ENCODE results near the gene MADCAM1. TPM values are rescaled to one million over a fixed set of nuclear protein-coding genes. Genes with fewer than 3 reads are reported as not detected.
"Not testable (repeated sequence)": the region's sequence is repeated elsewhere in the genome, so short reads cannot be mapped to it uniquely, and the experiment has no call there.

MADCAM1 gene
- polyA plus RNA-seq (2013), result 0.29 TPM

DNA sequence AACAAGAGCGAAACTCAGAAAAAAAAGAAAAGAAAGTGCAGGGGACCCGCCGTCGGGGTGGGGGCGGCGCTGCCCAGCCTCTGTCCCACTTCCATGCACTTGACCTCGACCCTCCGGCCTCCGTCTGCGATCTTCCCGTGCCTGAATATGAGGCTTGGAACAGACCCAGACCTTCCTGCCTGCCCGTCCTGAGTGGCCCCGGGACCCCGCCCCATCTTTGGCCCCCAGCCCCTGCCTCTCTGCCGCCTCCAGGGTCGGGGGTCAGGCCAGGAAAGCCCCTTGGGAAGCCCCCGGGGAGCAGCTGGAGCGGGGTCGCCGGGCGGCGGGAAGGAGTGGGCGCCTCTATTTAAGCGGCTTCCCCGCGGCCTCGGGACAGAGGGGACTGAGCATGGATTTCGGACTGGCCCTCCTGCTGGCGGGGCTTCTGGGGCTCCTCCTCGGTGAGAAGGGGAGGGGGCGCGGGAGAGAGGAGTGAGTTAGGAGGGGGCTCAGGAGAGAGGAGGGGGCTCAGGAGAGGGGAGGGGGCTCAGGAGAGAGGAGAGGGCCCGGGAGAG is at the start of gene MADCAM1:
Gene MADCAM1, plus strand, starts transcription at position 375 of the 554 bp plus-strand sequence. Its CDS starts 14 bp downstream, at position 389.
- no peaks in the 10 kb centered on the region for H3K36me3 ChIP-seq (ENCODE audit: control insufficient read depth in 4 of 4, insufficient read depth in 4 of 4, low read length in 3 of 4)
- ChIA-PET POLR2A (no interaction called here), CTCF (interaction anchor here (1.2 to 1.3 kb wide), 2 partner anchors 10 to 14 kb away, joined by 3 to 9 read pairs; no protein-coding TSS in a partner anchor)
- H3K4me1 ChIP-seq (ENCODE audit: control extremely low read depth in 1 of 4, control insufficient read depth in 4 of 4, insufficient read depth in 4 of 4, low read length in 3 of 4), result peaks cover 0 to 12% (median 5%) of the 10 kb centered on the region in 4 experiments
- DNase-seq, result no peak
- WGBS (ENCODE audit: insufficient coverage), result 19% methylated on average over 12 of the region's 33 CpGs
- peaks cover 0 to 57% (median 12%) of the 10 kb centered on the region in 5 experiments for H3K27me3 ChIP-seq (replicated peaks in 2 of 5; ENCODE audit: control insufficient read depth in 4 of 5, insufficient read depth in 5 of 5, low read length in 4 of 5)
- no peak within 1 kb of the TSS for H3K27ac ChIP-seq (ENCODE audit: insufficient read depth in 1 of 2, low read depth in 1 of 2, low read length in 2 of 2, poor library complexity in 1 of 2, severe bottlenecking in 2 of 2)
- no peak within 1 kb of the TSS for H3K4me3 ChIP-seq (ENCODE audit: control insufficient read depth in 1 of 7, extremely low read depth in 1 of 7, insufficient read depth in 4 of 7, low read depth in 2 of 7, low read length in 6 of 7)
- no peaks in the 10 kb centered on the region for H3K9me3 ChIP-seq (ENCODE audit: control extremely low read depth in 1 of 5, control insufficient read depth in 4 of 5, insufficient read depth in 2 of 5, low read depth in 1 of 5, low read length in 4 of 5)

DNA sequence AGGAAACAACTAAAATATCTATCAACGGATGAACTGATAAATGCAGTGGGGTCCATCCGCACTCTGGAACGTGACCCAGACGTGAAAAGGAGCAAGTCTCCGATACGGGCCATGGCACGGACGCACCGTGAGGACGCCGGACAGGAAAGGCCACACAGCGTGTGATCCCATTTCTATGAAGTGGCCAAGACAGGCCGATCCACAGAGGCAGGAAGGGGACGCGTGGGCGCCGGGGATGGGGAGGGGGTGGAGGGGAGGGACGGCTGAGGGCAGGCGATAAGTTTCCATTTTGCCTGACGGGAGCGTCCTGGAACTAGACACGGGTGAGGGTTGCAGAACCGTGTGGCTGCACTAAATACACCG is 49.2 kb upstream of the MADCAM1 start:
- Histone ChIP-seq H3K36me3 (ENCODE audit: control insufficient read depth in 4 of 4, insufficient read depth in 4 of 4, low read length in 3 of 4) (no peaks in the 10 kb centered on the region), H3K4me3 (ENCODE audit: control insufficient read depth in 1 of 7, extremely low read depth in 1 of 7, insufficient read depth in 4 of 7, low read depth in 2 of 7, low read length in 6 of 7) (no peak overlapping the region), H3K9me3 (ENCODE audit: control extremely low read depth in 1 of 5, control insufficient read depth in 4 of 5, insufficient read depth in 2 of 5, low read depth in 1 of 5, low read length in 4 of 5) (peaks cover 0 to 2% (median 0%) of the 10 kb centered on the region in 5 experiments), H3K4me1 (ENCODE audit: control extremely low read depth in 1 of 4, control insufficient read depth in 4 of 4, insufficient read depth in 4 of 4, low read length in 3 of 4) (no peaks in the 10 kb centered on the region), H3K27me3 (replicated peaks in 2 of 5; ENCODE audit: control insufficient read depth in 4 of 5, insufficient read depth in 5 of 5, low read length in 4 of 5) (peaks cover 0 to 23% (median 0%) of the 10 kb centered on the region in 5 experiments), H3K27ac (ENCODE audit: insufficient read depth in 1 of 2, low read depth in 1 of 2, low read length in 2 of 2, poor library complexity in 1 of 2, severe bottlenecking in 2 of 2) (no peak overlapping the region)
- POLR2A ChIA-PET, result no interaction called here
- DNase-seq, result no peak
- WGBS (ENCODE audit: insufficient coverage), result 86% methylated on average over 24 of the region's 24 CpGs
- CTCF ChIA-PET, result no interaction called here

DNA sequence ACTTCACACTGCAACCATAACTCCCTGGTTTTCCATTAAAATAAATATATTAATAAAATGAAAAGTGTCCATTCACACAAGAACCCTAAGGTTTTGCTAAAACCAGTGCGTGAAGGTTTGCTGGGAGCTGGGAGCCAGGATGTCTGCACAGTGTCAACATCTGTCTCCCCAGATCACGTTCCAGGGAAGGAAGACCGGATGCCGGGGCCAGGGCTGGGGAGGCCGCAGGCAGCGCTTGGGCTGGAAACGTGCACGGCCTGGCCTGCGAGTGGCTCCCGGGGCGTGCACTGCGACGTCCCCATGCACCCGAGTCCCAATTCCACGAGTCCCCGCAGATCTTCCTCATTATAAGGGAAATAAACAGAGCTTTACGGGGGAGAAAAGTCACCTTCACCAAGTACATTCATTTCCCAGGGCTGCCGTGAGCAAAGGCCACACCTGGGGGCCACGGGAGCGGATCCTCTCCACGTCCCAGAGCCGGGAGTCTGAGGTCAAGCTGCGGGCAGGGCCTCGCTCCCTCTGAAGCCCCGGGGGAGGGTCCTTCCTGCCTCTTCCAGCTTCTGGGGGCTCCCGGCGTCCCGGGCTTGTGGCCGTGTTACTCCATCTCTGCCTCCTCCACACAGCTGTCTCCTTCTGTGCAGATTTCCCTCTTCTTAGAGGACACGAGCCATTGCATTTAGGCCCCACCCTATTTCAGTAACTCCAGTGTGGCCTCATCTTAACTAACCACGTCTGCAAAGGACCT is 48.3 kb upstream of the MADCAM1 start:
- Histone ChIP-seq H3K27ac (ENCODE audit: insufficient read depth in 1 of 2, low read depth in 1 of 2, low read length in 2 of 2, poor library complexity in 1 of 2, severe bottlenecking in 2 of 2) (no peak overlapping the region), H3K4me1 (ENCODE audit: control extremely low read depth in 1 of 4, control insufficient read depth in 4 of 4, insufficient read depth in 4 of 4, low read length in 3 of 4) (no peaks in the 10 kb centered on the region), H3K4me3 (ENCODE audit: control insufficient read depth in 1 of 7, extremely low read depth in 1 of 7, insufficient read depth in 4 of 7, low read depth in 2 of 7, low read length in 6 of 7) (no peak overlapping the region), H3K9me3 (ENCODE audit: control extremely low read depth in 1 of 5, control insufficient read depth in 4 of 5, insufficient read depth in 2 of 5, low read depth in 1 of 5, low read length in 4 of 5) (peaks cover 0 to 2% (median 0%) of the 10 kb centered on the region in 5 experiments), H3K27me3 (replicated peaks in 2 of 5; ENCODE audit: control insufficient read depth in 4 of 5, insufficient read depth in 5 of 5, low read length in 4 of 5) (peaks cover 0 to 23% (median 0%) of the 10 kb centered on the region in 5 experiments), H3K36me3 (ENCODE audit: control insufficient read depth in 4 of 4, insufficient read depth in 4 of 4, low read length in 3 of 4) (no peaks in the 10 kb centered on the region)
- POLR2A ChIA-PET, result no interaction called here
- WGBS (ENCODE audit: insufficient coverage), result 73% methylated on average over 31 of the region's 31 CpGs
- DNase-seq, result no peak
- CTCF ChIA-PET, result no interaction called here

DNA sequence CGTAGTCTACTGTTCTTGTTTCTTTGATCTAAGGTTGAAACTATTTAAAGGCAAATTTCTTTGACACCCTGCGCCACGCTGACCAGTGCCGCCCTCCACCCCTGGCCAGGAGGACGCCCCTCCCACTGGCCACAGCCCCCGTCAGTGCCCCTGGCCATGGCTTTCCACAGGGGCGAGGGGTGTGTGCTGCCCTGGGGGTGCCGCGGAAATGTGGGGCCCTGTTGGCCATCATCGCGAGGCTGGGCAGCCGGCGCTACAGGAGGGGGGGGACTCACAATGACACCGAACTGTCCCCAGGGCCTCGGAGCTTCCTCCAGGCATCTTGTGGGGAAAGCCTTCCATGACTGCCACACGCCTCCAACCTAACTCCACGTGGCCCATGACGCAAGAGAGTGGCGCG is 46.4 kb upstream of the MADCAM1 start:
- Histone ChIP-seq H3K27me3 (replicated peaks in 2 of 5; ENCODE audit: control insufficient read depth in 4 of 5, insufficient read depth in 5 of 5, low read length in 4 of 5) (peaks cover 0 to 27% (median 0%) of the 10 kb centered on the region in 5 experiments), H3K4me3 (ENCODE audit: control insufficient read depth in 1 of 7, extremely low read depth in 1 of 7, insufficient read depth in 4 of 7, low read depth in 2 of 7, low read length in 6 of 7) (no peak overlapping the region), H3K27ac (ENCODE audit: insufficient read depth in 1 of 2, low read depth in 1 of 2, low read length in 2 of 2, poor library complexity in 1 of 2, severe bottlenecking in 2 of 2) (no peak overlapping the region), H3K36me3 (ENCODE audit: control insufficient read depth in 4 of 4, insufficient read depth in 4 of 4, low read length in 3 of 4) (no peaks in the 10 kb centered on the region), H3K9me3 (ENCODE audit: control extremely low read depth in 1 of 5, control insufficient read depth in 4 of 5, insufficient read depth in 2 of 5, low read depth in 1 of 5, low read length in 4 of 5) (peaks cover 0 to 2% (median 0%) of the 10 kb centered on the region in 5 experiments), H3K4me1 (ENCODE audit: control extremely low read depth in 1 of 4, control insufficient read depth in 4 of 4, insufficient read depth in 4 of 4, low read length in 3 of 4) (no peaks in the 10 kb centered on the region)
- ChIA-PET CTCF (no interaction called here), POLR2A (no interaction called here)
- WGBS (ENCODE audit: insufficient coverage), result 97% methylated on average over 15 of the region's 20 CpGs
- DNase-seq, result no peak

DNA sequence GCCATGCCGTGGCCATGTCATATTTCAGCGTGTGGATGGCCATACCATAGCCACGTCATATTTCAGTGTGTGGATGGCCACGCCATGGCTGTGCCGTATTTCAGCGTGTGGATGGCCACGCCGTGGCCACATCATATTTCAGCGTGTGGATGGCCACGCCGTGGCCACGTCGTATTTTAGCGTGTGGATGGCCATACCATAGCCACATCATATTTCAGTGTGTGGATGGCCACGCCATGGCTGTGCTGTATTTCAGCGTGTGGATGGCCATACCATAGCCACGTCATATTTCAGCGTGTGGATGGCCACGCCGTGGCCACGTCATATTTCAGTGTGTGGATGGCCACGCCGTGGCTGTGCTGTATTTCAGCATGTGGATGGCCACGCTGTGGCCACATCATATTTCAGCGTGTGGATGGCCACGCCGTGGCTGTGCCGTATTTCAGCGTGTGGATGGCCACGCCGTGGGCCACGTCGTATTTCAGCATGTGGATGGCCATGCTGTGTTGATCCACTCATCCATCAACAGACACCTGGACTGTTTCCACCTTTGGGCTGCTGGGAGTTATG is 45.3 kb upstream of the MADCAM1 start:
- H3K27ac ChIP-seq (ENCODE audit: insufficient read depth in 1 of 2, low read depth in 1 of 2, low read length in 2 of 2, poor library complexity in 1 of 2, severe bottlenecking in 2 of 2); H3K36me3 ChIP-seq (ENCODE audit: control insufficient read depth in 4 of 4, insufficient read depth in 4 of 4, low read length in 3 of 4); H3K4me1 ChIP-seq (ENCODE audit: control extremely low read depth in 1 of 4, control insufficient read depth in 4 of 4, insufficient read depth in 4 of 4, low read length in 3 of 4); POLR2A ChIA-PET; H3K9me3 ChIP-seq (ENCODE audit: control extremely low read depth in 1 of 5, control insufficient read depth in 4 of 5, insufficient read depth in 2 of 5, low read depth in 1 of 5, low read length in 4 of 5); CTCF ChIA-PET; H3K4me3 ChIP-seq (ENCODE audit: control insufficient read depth in 1 of 7, extremely low read depth in 1 of 7, insufficient read depth in 4 of 7, low read depth in 2 of 7, low read length in 6 of 7): not testable (repeated sequence)
- H3K27me3 ChIP-seq (replicated peaks in 2 of 5; ENCODE audit: control insufficient read depth in 4 of 5, insufficient read depth in 5 of 5, low read length in 4 of 5), result peaks cover 0 to 26% (median 0%) of the 10 kb centered on the region in 5 experiments
- WGBS (ENCODE audit: insufficient coverage), result 98% methylated on average over 27 of the region's 33 CpGs
- DNase-seq, result peak in 1 of 3 donors; percentile 24

DNA sequence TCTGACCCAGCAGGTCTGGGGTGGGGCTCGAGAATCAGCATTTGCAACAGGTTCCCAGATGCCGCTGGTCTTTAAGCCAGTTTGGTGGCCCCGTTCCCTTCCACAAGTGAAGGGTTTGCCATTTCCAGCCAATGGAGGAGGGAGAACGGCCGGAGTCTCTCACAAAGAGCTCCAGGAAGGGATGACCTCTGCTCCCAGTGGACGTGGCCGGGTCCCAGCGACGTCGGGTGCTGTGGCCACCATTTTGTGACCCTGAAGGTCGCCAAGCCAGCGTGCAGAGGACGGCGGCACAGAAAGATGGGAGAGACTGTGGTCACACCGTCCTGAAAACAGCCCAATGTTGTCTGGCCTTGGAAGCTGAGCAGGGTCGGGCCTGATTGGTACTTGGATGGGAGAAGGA is 43.5 kb upstream of the MADCAM1 start:
- H3K4me3 ChIP-seq (ENCODE audit: control insufficient read depth in 1 of 7, extremely low read depth in 1 of 7, insufficient read depth in 4 of 7, low read depth in 2 of 7, low read length in 6 of 7), result no peak overlapping the region
- ChIA-PET POLR2A (no interaction called here), CTCF (no interaction called here)
- no peaks in the 10 kb centered on the region for H3K36me3 ChIP-seq (ENCODE audit: control insufficient read depth in 4 of 4, insufficient read depth in 4 of 4, low read length in 3 of 4)
- H3K9me3 ChIP-seq (ENCODE audit: control extremely low read depth in 1 of 5, control insufficient read depth in 4 of 5, insufficient read depth in 2 of 5, low read depth in 1 of 5, low read length in 4 of 5), result peaks cover 0 to 2% (median 0%) of the 10 kb centered on the region in 5 experiments
- H3K27me3 ChIP-seq (replicated peaks in 2 of 5; ENCODE audit: control insufficient read depth in 4 of 5, insufficient read depth in 5 of 5, low read length in 4 of 5), result peaks cover 0 to 24% (median 0%) of the 10 kb centered on the region in 5 experiments
- no peak overlapping the region for H3K27ac ChIP-seq (ENCODE audit: insufficient read depth in 1 of 2, low read depth in 1 of 2, low read length in 2 of 2, poor library complexity in 1 of 2, severe bottlenecking in 2 of 2)
- no peaks in the 10 kb centered on the region for H3K4me1 ChIP-seq (ENCODE audit: control extremely low read depth in 1 of 4, control insufficient read depth in 4 of 4, insufficient read depth in 4 of 4, low read length in 3 of 4)
- 97% methylated on average over 14 of the region's 16 CpGs for WGBS (ENCODE audit: insufficient coverage)
- DNase-seq, result no peak

DNA sequence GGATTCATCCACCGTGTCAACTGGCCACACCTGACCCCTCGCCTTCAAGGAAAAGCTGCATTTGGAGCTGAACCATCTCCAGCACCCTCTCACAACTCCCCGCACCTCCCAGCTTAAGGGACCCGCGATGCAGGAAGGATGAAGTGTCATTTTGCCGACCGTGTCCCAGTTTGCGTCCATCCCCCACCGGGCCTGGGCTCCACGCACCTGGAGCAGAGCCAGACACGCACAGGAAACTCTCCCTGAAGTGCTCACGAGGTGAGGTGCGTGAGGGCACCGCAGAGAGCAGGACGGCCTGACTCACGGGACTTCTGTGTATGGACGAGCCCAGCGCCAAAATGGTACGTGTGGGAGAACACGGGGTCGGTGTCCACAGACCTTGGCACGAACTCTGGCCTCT is 42.7 kb upstream of the MADCAM1 start:
- no peak overlapping the region for H3K4me3 ChIP-seq (ENCODE audit: control insufficient read depth in 1 of 7, extremely low read depth in 1 of 7, insufficient read depth in 4 of 7, low read depth in 2 of 7, low read length in 6 of 7)
- WGBS (ENCODE audit: insufficient coverage), result 97% methylated on average over 22 of the region's 22 CpGs
- DNase-seq, result no peak
- no peak overlapping the region for H3K27ac ChIP-seq (ENCODE audit: insufficient read depth in 1 of 2, low read depth in 1 of 2, low read length in 2 of 2, poor library complexity in 1 of 2, severe bottlenecking in 2 of 2)
- POLR2A ChIA-PET, result no interaction called here
- no peaks in the 10 kb centered on the region for H3K4me1 ChIP-seq (ENCODE audit: control extremely low read depth in 1 of 4, control insufficient read depth in 4 of 4, insufficient read depth in 4 of 4, low read length in 3 of 4)
- no peaks in the 10 kb centered on the region for H3K36me3 ChIP-seq (ENCODE audit: control insufficient read depth in 4 of 4, insufficient read depth in 4 of 4, low read length in 3 of 4)
- peaks cover 0 to 19% (median 0%) of the 10 kb centered on the region in 5 experiments for H3K27me3 ChIP-seq (replicated peaks in 2 of 5; ENCODE audit: control insufficient read depth in 4 of 5, insufficient read depth in 5 of 5, low read length in 4 of 5)
- H3K9me3 ChIP-seq (ENCODE audit: control extremely low read depth in 1 of 5, control insufficient read depth in 4 of 5, insufficient read depth in 2 of 5, low read depth in 1 of 5, low read length in 4 of 5), result peaks cover 0 to 2% (median 0%) of the 10 kb centered on the region in 5 experiments
- CTCF ChIA-PET, result no interaction called here
